ENCODE data around the gene TACC2.

DNA sequence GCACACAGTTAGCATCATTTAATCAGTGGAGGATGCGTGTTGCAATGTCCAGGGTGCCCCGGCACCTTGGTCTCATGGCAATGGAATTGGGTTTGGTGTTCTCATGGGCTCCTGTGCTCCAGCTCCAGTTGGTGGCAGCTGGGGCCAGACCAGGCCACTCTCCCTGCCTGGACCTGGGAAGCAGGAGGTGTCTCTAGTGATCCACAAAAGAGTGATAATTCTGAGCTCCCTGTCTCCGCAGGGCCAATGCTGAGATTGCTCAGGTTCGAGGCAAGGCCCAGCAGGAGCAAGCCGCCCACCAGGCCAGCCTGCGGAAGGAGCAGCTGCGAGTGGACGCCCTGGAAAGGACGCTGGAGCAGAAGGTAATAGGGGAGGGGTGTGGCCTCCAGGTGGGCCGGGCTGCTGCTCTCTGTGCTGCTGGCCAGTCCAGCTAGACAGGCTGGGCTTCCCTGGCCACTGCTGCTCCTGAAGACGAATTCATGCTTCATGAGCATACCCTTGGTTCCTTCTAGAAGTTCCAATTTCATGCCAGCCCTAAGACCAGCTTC is 260.4 kb downstream of the TACC2 start:
- TF ChIP-seq CTCF (IDR thresholded peaks at IDR 0.05) (no peak), POLR2AphosphoS5 (IDR thresholded peaks at IDR 0.05) (no peak), POLR2A (IDR thresholded peaks at IDR 0.05) (no peak)

All from gastroesophageal sphincter (tissue), 3 donors.